Liver (tissue), 10 donors: Measurements from ENCODE around the gene EDIL3. TPM values are rescaled to one million over a fixed set of nuclear protein-coding genes. Genes with fewer than 3 reads are reported as not detected.

Source experiments
- DNase-seq: peaks from one replicate; pipeline ENCODE4 v3.0.0-alpha.2; 2017; ENCODE audit warnings: low spot score
- H3K27ac ChIP-seq, 2 donors: one replicate each; pipeline ENCODE4 v1.7.0; 2013; ENCODE audit warnings: inconsistent platforms in 2 of 2, low read length in 2 of 2, control low read depth in 1 of 2, low read depth in 1 of 2, mild to moderate bottlenecking in 1 of 2
- H3K27me3 ChIP-seq, 4 donors: one replicate each; pipeline versions ENCODE4 v1.6.1 to v1.7.0; 2013; ENCODE audit warnings: low read length in 3 of 4, inconsistent platforms in 1 of 4, mild to moderate bottlenecking in 1 of 4, moderate library complexity in 1 of 4; ENCODE audit not compliant: control insufficient read depth in 4 of 4, insufficient read depth in 4 of 4
- H3K36me3 ChIP-seq, 4 donors: one replicate each; pipeline versions ENCODE4 v1.6.1 to v1.7.0; 2013; ENCODE audit warnings: low read length in 3 of 4, mild to moderate bottlenecking in 3 of 4, low read depth in 1 of 4, moderate library complexity in 1 of 4; ENCODE audit not compliant: control insufficient read depth in 4 of 4, insufficient read depth in 3 of 4
- H3K4me1 ChIP-seq, 4 donors: one replicate each; pipeline versions ENCODE4 v1.6.1 to v1.7.0; 2013; ENCODE audit warnings: low read length in 3 of 4, mild to moderate bottlenecking in 3 of 4, moderate library complexity in 1 of 4; ENCODE audit not compliant: control insufficient read depth in 4 of 4, insufficient read depth in 4 of 4
- H3K4me3 ChIP-seq, 3 donors: one replicate each; pipeline versions ENCODE4 v1.6.1 to v1.7.0; 2013; ENCODE audit warnings: low read length in 3 of 3, control low read depth in 1 of 3, low read depth in 1 of 3, mild to moderate bottlenecking in 1 of 3
- H3K9ac ChIP-seq, 2 donors: one replicate each; pipeline ENCODE4 v1.7.0; 2013; ENCODE audit warnings: low read length in 2 of 2, mild to moderate bottlenecking in 2 of 2, moderate library complexity in 2 of 2, control low read depth in 1 of 2, low read depth in 1 of 2
- H3K9me3 ChIP-seq, 4 donors: one replicate each; pipeline versions ENCODE4 v1.6.1 to v1.7.0; 2013; ENCODE audit warnings: low read length in 3 of 4; ENCODE audit not compliant: control insufficient read depth in 4 of 4
- EGR1 ChIP-seq, 2 donors: IDR thresholded peaks; 2 replicates each; pipeline ENCODE4 v1.6.1; 2016 to 2018; ENCODE audit warnings: antibody characterized with exemption in 2 of 2, low read depth in 2 of 2
- FOXA1 ChIP-seq: IDR thresholded peaks from 2 replicates; pipeline ENCODE4 v1.6.1; 2016; ENCODE audit warnings: antibody characterized with exemption
- GABPA ChIP-seq, 2 donors: IDR thresholded peaks in 1 of 2; conservative IDR thresholded peaks in 1 of 2; 2 replicates each; pipeline ENCODE4 v1.6.1; 2016; ENCODE audit warnings: antibody characterized with exemption in 2 of 2, mild to moderate bottlenecking in 1 of 2, moderate library complexity in 1 of 2
- HNF4A ChIP-seq, 2 donors: conservative IDR thresholded peaks; 2 replicates each; pipeline ENCODE4 v1.6.1; 2016; ENCODE audit warnings: antibody characterized with exemption in 2 of 2, mild to moderate bottlenecking in 2 of 2
- JUND ChIP-seq, 2 donors: IDR thresholded peaks; 2 replicates each; pipeline ENCODE4 v1.6.1; 2016; ENCODE audit warnings: antibody characterized with exemption in 2 of 2
- RAD21 ChIP-seq, 2 donors: IDR thresholded peaks; 2 replicates each; pipeline ENCODE4 v1.6.1; 2016; ENCODE audit warnings: antibody characterized with exemption in 2 of 2, mild to moderate bottlenecking in 2 of 2
- TAF1 ChIP-seq: conservative IDR thresholded peaks from 2 replicates; pipeline ENCODE4 v1.6.1; 2016; ENCODE audit warnings: antibody characterized with exemption, mild to moderate bottlenecking
- WGBS: extraction: QIAGEN DNeasy Blood & Tissue Kit; methylation state at CpG from one replicate; pipeline ENCODE4 v1.1.7; 2013; 5-methylcytosine and 5-hydroxymethylcytosine counted together
- polyA plus RNA-seq, 2 donors: library from polyadenylated mRNA; stranded (reverse) in 1 of 2; unstranded in 1 of 2; fragments of 200-250 nt in 1 of 2; fragments of >200 nt in 1 of 2; fragmentation: Nextera tagmentation in 1 of 2; extraction: Ambion mirVana in 1 of 2; gene quantifications; one replicate each; pipeline versions ENCODE4 v1.2.1 to v1.2.3, GENCODE V29; 2013 to 2015
- small RNA-seq: library from RNA; depleted of rRNA; stranded (forward); fragments of <200 nt; gene quantifications from one replicate; pipeline ENCODE3, GENCODE V24; 2014
- total RNA-seq, 2 donors: library from RNA; depleted of rRNA; stranded (reverse); fragments of >200 nt; gene quantifications; one replicate each; pipeline ENCODE4 v1.2.3, GENCODE V29; 2014
- TF ChIP-seq, protein P1 (sequence below): IDR thresholded peaks from 2 replicates; pipeline ENCODE4 v1.6.1; 2016; ENCODE audit warnings: antibody characterized with exemption
- donor health status: healthy.
- donor health status: healthy.
- donor health status: healthy.
- donor health status: healthy.
- donor health status: healthy.

EDIL3 gene
- total and polyA plus RNA-seq, 4 donors: 0.33 to 12.0 (median 0.76) TPM

DNA sequence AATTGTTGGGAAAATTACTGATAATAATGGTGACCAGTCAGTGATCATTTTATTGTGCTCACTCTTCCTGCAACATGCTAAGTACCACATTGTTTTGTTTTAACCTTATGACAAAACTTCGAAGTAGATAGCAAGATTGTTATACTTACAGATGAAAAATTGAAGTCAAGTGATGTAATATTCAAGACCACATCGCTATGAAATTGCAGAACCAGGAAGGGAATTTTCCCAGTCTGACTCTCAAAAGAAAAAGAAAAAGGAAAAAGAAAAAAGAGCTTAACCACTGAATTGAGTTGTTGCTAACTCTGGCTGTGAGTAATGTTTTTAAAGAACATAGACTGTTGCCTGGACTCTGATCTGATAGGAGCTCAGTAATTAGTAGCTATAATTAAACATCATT, 493.4 kb downstream of the EDIL3 start:
- WGBS: 66% methylated on average over 2 of the region's 2 CpGs

More for the DNA sequence above, 493.4 kb downstream of the EDIL3 start:
- Histone ChIP-seq H3K4me1 (no peaks in the 10 kb centered on the region), H3K9ac (no peak overlapping the region), H3K27me3 (no peaks in the 10 kb centered on the region), H3K9me3 (no peaks in the 10 kb centered on the region), H3K27ac (no peak overlapping the region), H3K36me3 (no peaks in the 10 kb centered on the region), H3K4me3 (no peak overlapping the region)
- no peak for TF ChIP-seq EGR1 (IDR thresholded peaks at IDR 0.05; ENCODE audit: low read depth in 2 of 2)
- no peak for TF ChIP-seq TAF1
- no peak for TF ChIP-seq GABPA (IDR thresholded peaks at IDR 0.05 in 1 of 2, conservative IDR thresholded peaks at IDR 0.05 in 1 of 2)
- TF ChIP-seq RAD21 (IDR thresholded peaks at IDR 0.05): no peak
- TF ChIP-seq, protein P1, sequence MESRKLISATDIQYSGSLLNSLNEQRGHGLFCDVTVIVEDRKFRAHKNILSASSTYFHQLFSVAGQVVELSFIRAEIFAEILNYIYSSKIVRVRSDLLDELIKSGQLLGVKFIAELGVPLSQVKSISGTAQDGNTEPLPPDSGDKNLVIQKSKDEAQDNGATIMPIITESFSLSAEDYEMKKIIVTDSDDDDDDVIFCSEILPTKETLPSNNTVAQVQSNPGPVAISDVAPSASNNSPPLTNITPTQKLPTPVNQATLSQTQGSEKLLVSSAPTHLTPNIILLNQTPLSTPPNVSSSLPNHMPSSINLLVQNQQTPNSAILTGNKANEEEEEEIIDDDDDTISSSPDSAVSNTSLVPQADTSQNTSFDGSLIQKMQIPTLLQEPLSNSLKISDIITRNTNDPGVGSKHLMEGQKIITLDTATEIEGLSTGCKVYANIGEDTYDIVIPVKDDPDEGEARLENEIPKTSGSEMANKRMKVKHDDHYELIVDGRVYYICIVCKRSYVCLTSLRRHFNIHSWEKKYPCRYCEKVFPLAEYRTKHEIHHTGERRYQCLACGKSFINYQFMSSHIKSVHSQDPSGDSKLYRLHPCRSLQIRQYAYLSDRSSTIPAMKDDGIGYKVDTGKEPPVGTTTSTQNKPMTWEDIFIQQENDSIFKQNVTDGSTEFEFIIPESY: no peak
- no peak for TF ChIP-seq FOXA1
- TF ChIP-seq HNF4A (conservative IDR thresholded peaks at IDR 0.05): no peak
- no peak for TF ChIP-seq JUND (IDR thresholded peaks at IDR 0.05)
- no peak for DNase-seq

Small RNAs within 50 kb of the gene (small RNA-seq; reads per million reads assigned to genes)
- gene RNU6-448P: not detected
